GM21367 (cell line): Measurements from ENCODE around the gene RNF215.

Experiments used
- ATAC-seq: cut with Tn5 transposase; IDR thresholded peaks from one replicate; pipeline ENCODE4 v1.9.1; 2021; ENCODE audit not compliant: unreplicated experiment

RNF215 gene

DNA sequence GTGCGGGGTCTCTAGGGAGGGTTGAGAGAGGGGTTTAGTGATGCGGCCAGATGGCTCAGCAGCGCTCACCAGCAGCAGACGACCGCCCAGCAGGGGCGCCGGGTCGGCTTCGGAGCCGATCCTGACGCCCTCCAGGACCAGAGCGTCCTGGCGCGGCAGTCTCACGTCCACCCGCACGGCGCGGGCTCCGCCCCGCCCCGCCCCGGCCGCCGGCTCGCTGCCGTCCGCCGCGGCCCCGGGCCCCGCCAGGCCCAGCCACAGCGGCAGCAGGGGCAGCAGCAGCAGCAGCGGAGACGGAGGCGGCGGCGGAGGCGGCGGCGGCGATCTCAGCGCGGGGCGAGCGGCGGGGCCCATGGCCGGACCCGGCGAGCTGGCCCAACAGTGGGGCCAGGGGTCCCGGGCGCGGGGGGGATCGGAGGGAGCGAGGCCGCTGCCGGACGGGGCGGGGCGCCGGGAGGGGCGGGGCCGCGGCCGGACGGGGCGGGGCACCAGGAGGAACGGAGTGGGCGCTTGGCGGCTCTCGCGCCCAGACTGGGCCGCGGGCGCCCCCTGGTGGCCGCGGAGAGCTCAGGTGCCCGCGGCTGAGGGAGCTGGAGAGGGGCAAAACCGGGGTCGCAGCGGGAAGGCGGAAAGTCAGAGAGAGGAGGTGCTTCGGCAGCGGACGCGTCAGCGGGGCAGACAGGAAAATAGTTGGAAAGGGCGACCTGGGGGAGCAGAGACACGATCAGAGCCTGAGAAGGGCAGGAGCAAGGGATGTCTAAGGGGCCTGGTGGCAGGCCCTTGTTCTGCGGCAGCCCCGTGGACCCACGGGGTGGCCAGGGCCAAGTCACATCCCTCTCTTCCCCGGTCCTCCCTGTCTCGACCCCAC, at the start of gene RNF215:
TSS of gene RNF215 (minus strand) at position 452 of the 868 bp plus-strand sequence. CDS start at position 354, 98 bp downstream.
- ATAC-seq = peak; percentile 59

- no peak for ATAC-seq
Observed at GRCh38 chr22:30436196-30436595, 49.0 kb upstream of the RNF215 start.

DNA sequence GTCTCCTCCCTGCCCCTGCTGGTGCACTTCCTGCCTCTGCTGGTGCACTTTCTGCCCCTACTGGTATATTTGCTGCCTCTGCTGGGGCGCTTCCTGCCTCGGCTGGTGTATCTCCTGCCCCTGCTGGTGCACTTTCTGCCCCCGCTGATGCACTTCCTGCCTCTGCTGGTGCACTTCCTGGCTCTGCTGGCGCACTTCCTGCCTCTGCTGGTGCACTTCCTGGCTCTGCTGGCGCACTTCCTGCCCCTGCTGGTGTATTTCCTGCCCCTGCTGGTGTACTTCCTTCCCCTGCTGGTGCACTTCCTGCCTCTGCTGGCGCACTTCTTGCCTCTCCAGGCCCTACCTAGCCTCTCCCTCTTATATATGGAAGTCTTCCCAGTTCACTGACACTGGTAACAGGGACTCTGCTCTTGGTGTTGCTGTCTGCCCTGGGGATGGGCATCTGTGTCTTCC, 48.5 kb upstream of the RNF215 start:
- ATAC-seq = no peak

- no peak for ATAC-seq
Observed at GRCh38 chr22:30434843-30435242, 47.6 kb upstream of the RNF215 start.

- no peak for ATAC-seq
Observed at GRCh38 chr22:30433773-30434172, 46.6 kb upstream of the RNF215 start.

DNA sequence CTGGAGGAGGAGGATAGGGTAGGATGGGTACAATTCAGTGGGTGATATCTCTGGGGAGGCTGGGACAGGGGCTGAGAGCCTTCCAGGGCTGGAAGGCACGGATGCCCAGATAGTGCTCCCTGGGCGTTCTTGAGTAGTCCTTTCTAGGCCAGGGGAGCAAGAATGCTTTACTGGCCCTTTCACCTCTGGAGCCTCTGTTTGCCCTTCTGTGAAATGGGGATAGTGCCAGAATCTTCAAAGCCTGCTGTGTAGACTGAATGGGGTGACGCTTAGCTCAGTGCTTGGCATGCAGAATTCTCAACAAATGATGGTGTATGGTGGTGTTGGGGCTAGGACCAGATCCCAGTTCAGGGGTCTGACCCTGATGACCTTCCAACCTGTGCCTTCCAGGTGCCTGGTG, 46.0 kb upstream of the RNF215 start:
- no peak for ATAC-seq

- no peak for ATAC-seq
Observed at GRCh38 chr22:30432520-30432919, 45.3 kb upstream of the RNF215 start.

DNA sequence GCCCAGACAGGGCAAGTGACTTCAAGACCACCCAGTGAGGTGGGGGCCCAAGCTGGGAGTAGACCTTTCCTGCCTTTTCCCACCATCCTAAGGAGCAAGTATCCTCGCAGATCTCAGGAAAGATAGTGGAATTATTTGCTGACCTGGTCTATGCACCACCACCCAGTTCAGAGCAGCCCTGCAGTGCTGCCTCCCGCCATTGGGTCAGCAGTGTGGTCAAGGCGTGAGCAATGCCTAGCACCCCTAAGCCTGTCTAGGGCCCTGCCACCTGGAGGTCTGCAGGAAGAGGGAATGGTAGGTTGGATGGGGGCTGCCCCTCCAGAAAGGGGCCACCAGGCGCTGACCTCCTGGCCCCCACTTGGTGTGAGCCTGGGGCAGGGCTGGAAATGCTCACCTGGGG, 44.9 kb upstream of the RNF215 start:
- ATAC-seq = no peak

DNA sequence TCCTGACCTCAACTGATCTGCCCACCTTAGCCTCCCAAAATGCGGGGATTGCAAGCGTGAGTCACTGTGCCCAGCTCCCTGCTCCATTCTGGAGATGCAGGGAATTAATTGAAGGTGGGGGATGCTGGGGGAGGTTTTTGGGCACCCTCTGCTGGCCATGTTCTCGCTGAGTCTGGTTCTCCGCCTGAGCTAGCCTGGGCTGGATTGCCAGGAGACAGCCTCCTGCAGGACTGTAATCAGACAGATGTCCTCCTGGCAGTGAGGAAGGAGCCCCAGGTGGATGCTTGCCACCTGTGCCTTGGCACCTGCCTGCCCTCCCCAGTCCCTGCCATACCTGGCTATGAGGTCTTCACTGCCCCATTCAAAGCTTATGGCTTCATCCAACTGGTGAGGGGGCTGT, 43.7 kb upstream of the RNF215 start:
- ATAC-seq = no peak

- no peak for ATAC-seq
Observed at GRCh38 chr22:30429887-30430286, 42.7 kb upstream of the RNF215 start.

DNA sequence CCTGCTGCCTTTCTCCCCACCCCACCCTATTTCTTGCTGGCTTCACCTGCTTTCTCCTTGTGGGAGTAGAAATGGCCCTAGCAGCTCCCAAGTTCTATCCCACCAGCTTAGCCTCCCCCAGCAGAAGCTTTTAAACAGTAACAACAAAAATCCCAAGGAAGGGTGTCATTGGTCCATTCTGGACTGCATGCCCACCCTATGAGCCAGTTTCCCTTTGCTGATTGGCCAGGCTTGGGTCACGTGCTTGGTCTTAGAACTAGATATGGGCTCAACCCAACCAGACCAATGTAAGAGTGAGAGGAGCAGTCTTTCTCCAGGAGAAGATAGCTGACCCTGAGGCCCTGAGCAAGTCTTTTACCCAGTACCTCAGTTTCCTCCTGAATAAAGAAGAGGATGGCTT, 40.7 kb upstream of the RNF215 start:
- no peak for ATAC-seq

DNA sequence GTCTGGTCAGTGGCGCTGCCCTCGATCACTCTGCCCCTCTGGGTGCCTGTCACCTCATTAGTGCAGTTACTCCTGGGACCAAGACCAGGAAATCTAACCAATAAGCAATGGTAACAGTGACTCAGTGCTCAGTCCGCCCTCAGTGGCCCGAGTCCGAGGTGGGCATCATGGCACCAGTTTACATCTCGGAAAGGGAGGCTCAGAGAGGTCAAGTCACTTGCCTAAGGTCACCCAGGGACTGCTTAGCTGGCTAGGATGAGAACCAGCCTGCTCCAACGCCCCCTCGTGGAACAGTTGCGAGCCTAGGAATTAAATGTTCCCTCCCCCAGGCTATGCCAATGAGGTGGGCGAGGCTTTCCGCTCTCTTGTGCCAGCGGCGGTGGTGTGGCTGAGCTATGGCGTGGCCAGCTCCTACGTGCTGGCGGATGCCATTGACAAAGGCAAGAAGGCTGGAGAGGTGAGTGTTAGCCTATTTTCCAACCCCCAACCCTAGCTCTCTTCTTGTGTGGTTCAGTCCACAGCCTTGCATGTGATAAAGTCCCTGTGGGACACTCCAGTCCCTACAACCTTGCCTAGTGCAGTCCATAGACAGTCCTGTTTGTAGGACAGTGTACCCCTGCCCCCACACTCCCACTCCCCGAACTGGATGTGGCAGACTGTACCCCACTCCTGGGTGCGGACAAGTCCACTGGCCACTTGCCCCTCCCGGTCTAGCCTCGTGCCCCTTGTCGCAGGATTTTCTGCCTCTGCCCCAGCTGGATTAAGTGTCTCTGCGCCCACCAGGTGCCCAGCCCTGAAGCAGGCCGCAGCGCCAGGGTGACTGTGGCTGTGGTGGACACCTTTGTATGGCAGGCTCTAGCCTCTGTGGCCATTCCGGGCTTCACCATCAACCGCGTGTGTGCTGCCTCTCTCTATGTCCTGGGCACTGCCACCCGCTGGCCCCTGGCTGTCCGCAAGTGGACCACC, 39.5 kb upstream of the RNF215 start:
- ATAC-seq = no peak

DNA sequence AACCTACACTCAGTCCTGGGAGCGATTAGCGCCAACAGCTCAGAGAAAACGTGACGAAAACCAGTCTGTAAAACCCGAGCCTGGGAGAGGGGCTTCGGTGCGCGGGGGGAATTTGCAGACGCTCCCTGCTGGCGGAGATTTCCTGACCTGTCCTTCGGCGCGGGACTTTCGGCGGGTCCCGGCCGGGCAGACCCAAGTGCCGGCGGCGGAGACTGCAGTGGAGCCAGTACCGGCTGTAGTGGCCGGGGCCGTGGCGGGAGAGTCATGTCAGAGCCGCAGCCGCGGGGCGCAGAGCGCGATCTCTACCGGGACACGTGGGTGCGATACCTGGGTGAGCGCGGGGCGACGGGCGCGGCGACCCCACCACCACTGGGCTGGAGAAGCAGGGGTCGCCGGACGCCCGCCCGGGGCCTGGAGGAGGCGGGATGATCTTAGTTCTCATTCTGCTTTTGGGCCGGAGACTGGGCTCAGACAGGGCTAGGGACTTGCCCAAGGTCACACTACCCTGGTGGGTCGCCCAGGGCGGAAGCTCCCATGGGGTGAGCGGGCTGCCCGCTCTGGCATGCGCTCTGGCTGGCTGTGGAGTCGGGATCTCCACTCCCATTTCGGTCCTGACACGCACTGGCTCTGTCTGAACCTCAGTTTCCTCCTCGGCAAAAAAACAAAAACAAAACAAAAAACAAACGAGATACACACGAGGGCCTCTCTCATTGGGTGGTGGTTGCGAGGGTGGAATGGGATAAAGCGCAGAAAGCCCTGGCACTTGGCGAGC, 38.6 kb upstream of the RNF215 start, which contains the start of gene MTFP1:
TSS of gene MTFP1 (plus strand) at position 153 of the 772 bp plus-strand sequence. CDS start at position 265, 112 bp downstream.
- ATAC-seq = no peak

- no peak for ATAC-seq
Observed at GRCh38 chr22:30425327-30425615, 38.1 kb upstream of the RNF215 start.

- ATAC-seq = no peak
Observed at GRCh38 chr22:30424534-30425326, 37.5 kb upstream of the RNF215 start.

DNA sequence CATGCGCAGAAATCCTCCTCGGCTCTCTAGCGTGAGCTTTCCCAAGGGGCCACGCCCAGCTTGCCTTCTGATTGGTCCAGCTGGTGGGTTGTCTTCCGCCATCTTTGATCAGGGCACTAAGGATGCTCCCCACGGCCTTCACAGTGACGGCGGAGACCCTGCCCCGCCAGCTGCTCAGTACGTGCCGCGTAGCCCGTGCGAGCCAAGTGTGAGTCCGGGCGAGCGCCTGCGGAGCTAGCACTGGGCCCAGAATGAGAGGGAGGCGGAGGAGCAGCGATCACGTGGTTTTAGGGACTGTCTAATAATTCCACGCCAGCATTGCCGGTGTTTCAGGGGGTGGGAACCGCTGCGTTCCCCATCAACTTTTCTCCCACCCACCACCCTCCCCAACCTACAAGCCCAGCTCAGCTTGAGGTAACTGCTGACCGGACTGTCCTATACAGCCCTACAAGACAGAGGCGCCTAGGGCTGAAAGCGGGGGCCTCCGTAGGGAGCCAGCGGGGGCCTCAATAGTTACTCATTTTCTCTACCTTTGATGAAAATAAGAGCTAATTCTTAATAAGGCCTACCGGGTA, 36.8 kb upstream of the RNF215 start:
- ATAC-seq = peak; percentile 72

DNA sequence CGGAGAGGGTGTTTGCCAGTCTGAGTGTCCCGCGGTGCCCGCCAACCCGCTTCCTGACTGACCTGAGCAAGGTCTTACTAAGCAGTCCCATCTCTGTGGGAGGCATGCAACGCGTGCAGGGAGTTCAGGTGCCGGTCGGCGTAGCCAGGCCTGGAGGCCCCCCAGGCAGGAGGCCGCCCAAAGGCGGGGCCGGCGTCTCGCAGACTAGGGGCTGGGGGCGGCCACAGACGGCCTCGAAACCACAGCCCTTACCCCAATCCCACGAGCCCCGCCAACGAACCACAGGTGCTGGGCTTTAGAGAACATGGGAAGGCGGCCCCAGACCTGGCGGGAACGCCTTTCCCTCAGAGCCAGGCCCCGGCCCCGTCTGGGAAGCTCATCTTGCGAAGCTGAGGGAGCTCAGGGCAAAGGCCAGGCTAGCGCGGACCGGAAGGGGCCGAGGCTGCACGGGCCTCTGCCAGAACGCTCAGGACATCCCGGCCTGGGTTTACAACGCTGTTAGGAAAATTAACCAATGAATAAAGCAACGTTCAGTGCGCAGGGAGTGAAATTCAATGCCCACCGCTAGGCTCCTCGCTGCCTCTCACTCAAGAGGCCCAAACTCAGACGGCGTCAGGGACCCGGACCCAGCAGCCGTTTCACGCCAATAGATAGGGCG, 36.2 kb upstream of the RNF215 start:
- ATAC-seq = peak; percentile 26

- ATAC-seq = no peak
Observed at GRCh38 chr22:30422481-30423300, 35.5 kb upstream of the RNF215 start.
